ENCODE data around the gene HASPIN.

DNA sequence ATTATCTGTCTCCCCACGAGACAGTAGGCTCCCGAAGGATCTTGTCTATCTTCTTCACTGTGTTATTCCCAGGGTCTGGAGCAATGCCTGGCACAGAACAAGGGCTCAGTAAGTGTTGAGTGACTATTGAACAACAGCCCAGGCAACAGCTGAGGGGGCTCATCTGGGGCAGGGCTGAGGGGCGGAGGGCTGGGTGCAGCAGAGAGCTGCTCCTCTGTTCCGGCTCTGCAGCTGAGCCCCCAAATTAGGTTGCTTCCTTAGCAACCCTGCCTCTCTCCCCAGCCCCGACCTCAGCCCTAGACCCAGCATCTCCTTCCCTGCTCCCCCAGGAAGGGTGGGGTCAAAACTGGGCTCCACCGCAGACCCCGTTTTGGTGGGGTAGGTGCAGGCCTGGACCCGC is 45.1 kb downstream of the HASPIN start:
- TF ChIP-seq JUN (IDR thresholded peaks at IDR 0.05; ENCODE audit: borderline replicate concordance, low read depth, low read length) (no peak), JUN (CRISPR knock-in tag; IDR thresholded peaks at IDR 0.05; ENCODE audit: borderline replicate concordance) (no peak), IRF2 (CRISPR knock-in tag; IDR thresholded peaks at IDR 0.05) (no peak), TRIM24 (IDR thresholded peaks at IDR 0.05) (no peak), ZNF79 (CRISPR knock-in tag; IDR thresholded peaks at IDR 0.05; ENCODE audit: low read depth) (no peak), CEBPB (tag; IDR thresholded peaks at IDR 0.05) (no peak), POLR3A (IDR thresholded peaks at IDR 0.05; ENCODE audit: borderline replicate concordance, extremely low read depth, insufficient read depth, insufficient read length) (no peak), MTF1 (CRISPR knock-in tag; IDR thresholded peaks at IDR 0.05; ENCODE audit: borderline replicate concordance) (no peak), HDGF (IDR thresholded peaks at IDR 0.05) (no peak), RFX5 (IDR thresholded peaks at IDR 0.05; ENCODE audit: low read depth, low read length) (no peak), GABPA (tag; conservative IDR thresholded peaks at IDR 0.05; ENCODE audit: low read depth) (no peak)
- TF ChIP-seq, protein P1, sequence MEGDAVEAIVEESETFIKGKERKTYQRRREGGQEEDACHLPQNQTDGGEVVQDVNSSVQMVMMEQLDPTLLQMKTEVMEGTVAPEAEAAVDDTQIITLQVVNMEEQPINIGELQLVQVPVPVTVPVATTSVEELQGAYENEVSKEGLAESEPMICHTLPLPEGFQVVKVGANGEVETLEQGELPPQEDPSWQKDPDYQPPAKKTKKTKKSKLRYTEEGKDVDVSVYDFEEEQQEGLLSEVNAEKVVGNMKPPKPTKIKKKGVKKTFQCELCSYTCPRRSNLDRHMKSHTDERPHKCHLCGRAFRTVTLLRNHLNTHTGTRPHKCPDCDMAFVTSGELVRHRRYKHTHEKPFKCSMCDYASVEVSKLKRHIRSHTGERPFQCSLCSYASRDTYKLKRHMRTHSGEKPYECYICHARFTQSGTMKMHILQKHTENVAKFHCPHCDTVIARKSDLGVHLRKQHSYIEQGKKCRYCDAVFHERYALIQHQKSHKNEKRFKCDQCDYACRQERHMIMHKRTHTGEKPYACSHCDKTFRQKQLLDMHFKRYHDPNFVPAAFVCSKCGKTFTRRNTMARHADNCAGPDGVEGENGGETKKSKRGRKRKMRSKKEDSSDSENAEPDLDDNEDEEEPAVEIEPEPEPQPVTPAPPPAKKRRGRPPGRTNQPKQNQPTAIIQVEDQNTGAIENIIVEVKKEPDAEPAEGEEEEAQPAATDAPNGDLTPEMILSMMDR (IDR thresholded peaks at IDR 0.05 in 2 of 3, conservative IDR thresholded peaks at IDR 0.05 in 1 of 3; ENCODE audit: insufficient read depth in 2 of 3, low read depth in 1 of 3, low read length in 3 of 3): no peak
- TF ChIP-seq, protein P2, sequence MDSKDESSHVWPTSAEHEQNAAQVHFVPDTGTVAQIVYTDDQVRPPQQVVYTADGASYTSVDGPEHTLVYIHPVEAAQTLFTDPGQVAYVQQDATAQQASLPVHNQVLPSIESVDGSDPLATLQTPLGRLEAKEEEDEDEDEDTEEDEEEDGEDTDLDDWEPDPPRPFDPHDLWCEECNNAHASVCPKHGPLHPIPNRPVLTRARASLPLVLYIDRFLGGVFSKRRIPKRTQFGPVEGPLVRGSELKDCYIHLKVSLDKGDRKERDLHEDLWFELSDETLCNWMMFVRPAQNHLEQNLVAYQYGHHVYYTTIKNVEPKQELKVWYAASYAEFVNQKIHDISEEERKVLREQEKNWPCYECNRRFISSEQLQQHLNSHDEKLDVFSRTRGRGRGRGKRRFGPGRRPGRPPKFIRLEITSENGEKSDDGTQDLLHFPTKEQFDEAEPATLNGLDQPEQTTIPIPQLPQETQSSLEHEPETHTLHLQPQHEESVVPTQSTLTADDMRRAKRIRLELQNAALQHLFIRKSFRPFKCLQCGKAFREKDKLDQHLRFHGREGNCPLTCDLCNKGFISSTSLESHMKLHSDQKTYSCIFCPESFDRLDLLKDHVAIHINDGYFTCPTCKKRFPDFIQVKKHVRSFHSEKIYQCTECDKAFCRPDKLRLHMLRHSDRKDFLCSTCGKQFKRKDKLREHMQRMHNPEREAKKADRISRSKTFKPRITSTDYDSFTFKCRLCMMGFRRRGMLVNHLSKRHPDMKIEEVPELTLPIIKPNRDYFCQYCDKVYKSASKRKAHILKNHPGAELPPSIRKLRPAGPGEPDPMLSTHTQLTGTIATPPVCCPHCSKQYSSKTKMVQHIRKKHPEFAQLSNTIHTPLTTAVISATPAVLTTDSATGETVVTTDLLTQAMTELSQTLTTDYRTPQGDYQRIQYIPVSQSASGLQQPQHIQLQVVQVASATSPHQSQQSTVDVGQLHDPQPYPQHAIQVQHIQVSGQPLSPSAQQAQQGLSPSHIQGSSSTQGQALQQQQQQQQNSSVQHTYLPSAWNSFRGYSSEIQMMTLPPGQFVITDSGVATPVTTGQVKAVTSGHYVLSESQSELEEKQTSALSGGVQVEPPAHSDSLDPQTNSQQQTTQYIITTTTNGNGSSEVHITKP (IDR thresholded peaks at IDR 0.05; ENCODE audit: partially characterized antibody): no peak
- TF ChIP-seq, protein P3, sequence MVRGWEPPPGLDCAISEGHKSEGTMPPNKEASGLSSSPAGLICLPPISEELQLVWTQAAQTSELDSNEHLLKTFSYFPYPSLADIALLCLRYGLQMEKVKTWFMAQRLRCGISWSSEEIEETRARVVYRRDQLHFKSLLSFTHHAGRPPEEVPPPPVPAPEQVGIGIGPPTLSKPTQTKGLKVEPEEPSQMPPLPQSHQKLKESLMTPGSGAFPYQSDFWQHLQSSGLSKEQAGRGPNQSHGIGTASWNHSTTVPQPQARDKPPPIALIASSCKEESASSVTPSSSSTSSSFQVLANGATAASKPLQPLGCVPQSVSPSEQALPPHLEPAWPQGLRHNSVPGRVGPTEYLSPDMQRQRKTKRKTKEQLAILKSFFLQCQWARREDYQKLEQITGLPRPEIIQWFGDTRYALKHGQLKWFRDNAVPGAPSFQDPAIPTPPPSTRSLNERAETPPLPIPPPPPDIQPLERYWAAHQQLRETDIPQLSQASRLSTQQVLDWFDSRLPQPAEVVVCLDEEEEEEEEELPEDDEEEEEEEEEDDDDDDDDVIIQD (CRISPR knock-in tag; IDR thresholded peaks at IDR 0.05): no peak
